Activated CD8-positive, alpha-beta T cell treated with anti-CD3 and anti-CD28 coated beads, Interleukin-2, amount 10 ng/mL, durations not matched to agents 7 days and 5 days (primary cell): ENCODE data around the gene AKAP3. TPM values are rescaled to one million over a fixed set of nuclear protein-coding genes. Genes with fewer than 3 reads are reported as not detected.

ENCODE experiments used
- ATAC-seq: fragments of 150-1000 bp; cut with Tn5 transposase; one replicate; pipeline ENCODE4 v1.10.0; 2021; ENCODE audit warnings: moderate library complexity
- CTCF ChIA-PET: fragments of 350-600 bp; sonication (Branson Sonifier 250); formaldehyde crosslinking; loops from one replicate; lab custom pipeline; 2021; ENCODE audit warnings: antibody characterized with exemption; lab: Charles Lee
- POLR2A ChIA-PET: fragments of 350-600 bp; sonication (Branson Sonifier 250); formaldehyde crosslinking; loops from one replicate; lab custom pipeline; 2021; ENCODE audit warnings: antibody characterized with exemption; lab: Charles Lee
- DNase-seq: peaks from one replicate; pipeline ENCODE4 v3.0.0-alpha.2; 2020
- H3K27ac Mint-ChIP-seq: one replicate; pipeline ENCODE4 v1.8.0; 2021; ENCODE audit warnings: mild to moderate bottlenecking, mixed read lengths
- H3K27me3 Mint-ChIP-seq: one replicate; pipeline ENCODE4 v1.8.0; 2021; ENCODE audit warnings: low read depth, mixed read lengths
- H3K36me3 Mint-ChIP-seq: one replicate; pipeline ENCODE4 v1.8.0; 2021; ENCODE audit warnings: low read depth, mixed read lengths
- H3K4me1 Mint-ChIP-seq: one replicate; pipeline ENCODE4 v1.8.0; 2021; ENCODE audit warnings: low read depth, mixed read lengths
- H3K4me3 Mint-ChIP-seq: one replicate; pipeline ENCODE4 v1.8.0; 2021; ENCODE audit warnings: mild to moderate bottlenecking, mixed read lengths
- H3K9me3 Mint-ChIP-seq: one replicate; pipeline ENCODE4 v1.8.0; 2022; ENCODE audit warnings: mixed read lengths; ENCODE audit not compliant: insufficient read depth
- total RNA-seq, 2 experiments: library from RNA; stranded (reverse); gene quantifications; one replicate each; pipeline ENCODE4 v1.2.3, GENCODE V29; 2021

AKAP3 gene
- 1 to 10 TPM; 2.6 to 2.8 TPM for total RNA-seq

- Mint-ChIP-seq H3K27me3 (no peaks in the 10 kb centered on the region), H3K4me1 (peaks cover 43% of the 10 kb centered on the region), H3K9me3 (no peaks in the 10 kb centered on the region), H3K36me3 (peaks cover 2% of the 10 kb centered on the region), H3K27ac (peak within 1 kb of the TSS; percentile 97), H3K4me3 (peak within 1 kb of the TSS; percentile 98)
- ATAC-seq (peak; percentile 98), DNase-seq (peak; percentile 89)
- ChIA-PET CTCF (interaction anchor here (0.6 to 2.3 kb wide), 15 partner anchors 9 to 1630 kb away, joined by 3 to 15 read pairs (median 3); no protein-coding TSS in a partner anchor), POLR2A (interaction anchor here (0.5 to 1.5 kb wide), 12 partner anchors 9 to 896 kb away, joined by 3 to 7 read pairs (median 3); partner anchors contain the start of gene CRACR2A)
Measured at GRCh38 chr12:4648501-4649357, at the start of gene AKAP3, which contains the start of gene NDUFA9. AKAP3 (minus strand) TSS chr12:4649051; CDS start chr12:4638196, 10,855 bp downstream. NDUFA9 (plus strand) TSS chr12:4649114; CDS start chr12:4649127, 13 bp downstream.

DNA sequence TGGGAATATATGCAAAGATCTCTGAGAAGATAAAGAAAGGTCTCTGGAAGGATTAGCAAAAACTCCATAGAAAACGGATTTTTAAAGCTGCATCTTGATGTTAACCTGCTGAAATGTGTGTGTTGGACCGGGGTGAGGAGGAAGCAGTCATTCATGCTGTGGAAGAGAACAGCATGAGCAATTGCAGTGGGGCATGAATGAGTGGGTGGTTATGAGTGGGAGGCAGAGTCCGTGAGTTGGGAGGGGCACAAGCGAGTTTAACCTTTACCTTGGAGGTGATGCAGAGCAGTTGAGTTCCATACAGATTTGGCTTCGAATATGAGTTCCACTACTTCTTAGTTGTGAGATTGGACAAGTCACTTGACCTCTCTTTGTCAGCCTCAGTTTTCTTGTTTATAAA lies 41.9 kb upstream of the AKAP3 start:
- Mint-ChIP-seq H3K4me1 (no peaks in the 10 kb centered on the region), H3K27ac (no peak overlapping the region)
- no peak for ATAC-seq

GRCh38 chr12:4685317-4685716 lies 36.5 kb upstream of the AKAP3 start:
- H3K4me1 Mint-ChIP-seq, result no peaks in the 10 kb centered on the region
- CTCF ChIA-PET, result no interaction called here
- POLR2A ChIA-PET, result no interaction called here

More for the DNA sequence above, 41.9 kb upstream of the AKAP3 start:
- Mint-ChIP-seq H3K9me3 (no peaks in the 10 kb centered on the region), H3K27me3 (no peaks in the 10 kb centered on the region), H3K36me3 (peaks cover 41% of the 10 kb centered on the region), H3K4me3 (no peak overlapping the region)
- no peak for DNase-seq
- ChIA-PET CTCF (no interaction called here), POLR2A (no interaction called here)

DNA sequence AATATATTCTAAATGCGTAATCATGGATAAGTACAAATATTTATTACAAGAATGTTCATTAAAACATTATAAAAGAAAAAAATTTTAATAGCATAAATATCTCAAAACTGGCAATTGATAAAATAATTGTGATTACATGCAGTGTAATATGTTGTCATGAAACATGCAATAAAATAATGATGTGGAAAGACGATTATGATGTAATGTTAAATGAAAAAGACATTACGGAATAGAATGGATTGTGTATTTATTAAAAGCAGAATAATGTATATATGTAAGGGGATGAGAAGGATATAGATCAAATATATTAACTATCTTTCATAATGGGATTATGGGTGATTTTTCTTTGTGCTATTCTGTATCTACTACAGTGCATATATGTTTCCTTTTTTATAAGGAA lies 32.9 kb upstream of the AKAP3 start:
- ATAC-seq (no peak), DNase-seq (no peak)
- no peak overlapping the region for H3K4me3 Mint-ChIP-seq
- H3K4me1 Mint-ChIP-seq, result no peaks in the 10 kb centered on the region
- no peaks in the 10 kb centered on the region for H3K27me3 Mint-ChIP-seq
- CTCF ChIA-PET, result no interaction called here
- peaks cover 42% of the 10 kb centered on the region for H3K36me3 Mint-ChIP-seq
- no peak overlapping the region for H3K27ac Mint-ChIP-seq
- POLR2A ChIA-PET, result interaction anchor here (0.5 kb wide), 1 partner anchor 141 kb away, joined by 3 read pairs; no protein-coding TSS in a partner anchor
- no peaks in the 10 kb centered on the region for H3K9me3 Mint-ChIP-seq

More at GRCh38 chr12:4685317-4685716, 36.5 kb upstream of the AKAP3 start:
- H3K36me3 Mint-ChIP-seq, result peaks cover 51% of the 10 kb centered on the region
- DNase-seq, result no peak
- no peak overlapping the region for H3K27ac Mint-ChIP-seq
- H3K27me3 Mint-ChIP-seq, result no peaks in the 10 kb centered on the region
- no peak for ATAC-seq
- H3K9me3 Mint-ChIP-seq, result no peaks in the 10 kb centered on the region
- H3K4me3 Mint-ChIP-seq, result no peak overlapping the region

DNA sequence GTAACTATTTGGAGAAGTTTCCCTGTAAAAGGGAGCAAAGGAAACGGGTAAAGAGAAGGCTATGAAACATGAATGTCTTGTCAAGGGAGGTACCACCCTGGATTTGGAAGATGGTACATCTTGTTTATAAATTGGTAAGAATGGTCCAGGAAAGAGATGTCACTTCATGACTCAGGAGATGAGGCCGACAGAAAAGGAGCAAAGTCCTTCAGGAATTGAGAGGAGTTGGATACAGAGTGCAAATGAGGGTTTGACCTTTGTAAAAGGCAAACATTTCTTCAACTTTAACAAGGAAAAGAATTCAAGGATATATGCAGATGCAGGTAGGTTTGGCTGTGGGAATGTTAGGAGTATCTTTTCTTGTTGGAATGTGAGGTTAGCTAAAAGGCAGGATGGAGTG lies 30.9 kb upstream of the AKAP3 start:
- Mint-ChIP-seq H3K4me3 (no peak overlapping the region), H3K36me3 (peaks cover 21% of the 10 kb centered on the region), H3K4me1 (no peaks in the 10 kb centered on the region), H3K27ac (no peak overlapping the region), H3K27me3 (no peaks in the 10 kb centered on the region), H3K9me3 (no peaks in the 10 kb centered on the region)
- POLR2A ChIA-PET, result no interaction called here
- CTCF ChIA-PET, result interaction anchor here (1.0 kb wide), 1 partner anchor 78 kb away, joined by 3 read pairs; no protein-coding TSS in a partner anchor
- no peak for DNase-seq
- no peak for ATAC-seq

- no peak overlapping the region for H3K27ac Mint-ChIP-seq
- H3K4me3 Mint-ChIP-seq, result no peak overlapping the region
- no peak for ATAC-seq
- POLR2A ChIA-PET, result no interaction called here
- DNase-seq, result no peak
- CTCF ChIA-PET, result no interaction called here
- H3K9me3 Mint-ChIP-seq, result no peaks in the 10 kb centered on the region
- H3K4me1 Mint-ChIP-seq, result no peaks in the 10 kb centered on the region
- no peaks in the 10 kb centered on the region for H3K27me3 Mint-ChIP-seq
- H3K36me3 Mint-ChIP-seq, result peaks cover 59% of the 10 kb centered on the region
Measured at GRCh38 chr12:4665236-4665635, 16.4 kb upstream of the AKAP3 start.

DNA sequence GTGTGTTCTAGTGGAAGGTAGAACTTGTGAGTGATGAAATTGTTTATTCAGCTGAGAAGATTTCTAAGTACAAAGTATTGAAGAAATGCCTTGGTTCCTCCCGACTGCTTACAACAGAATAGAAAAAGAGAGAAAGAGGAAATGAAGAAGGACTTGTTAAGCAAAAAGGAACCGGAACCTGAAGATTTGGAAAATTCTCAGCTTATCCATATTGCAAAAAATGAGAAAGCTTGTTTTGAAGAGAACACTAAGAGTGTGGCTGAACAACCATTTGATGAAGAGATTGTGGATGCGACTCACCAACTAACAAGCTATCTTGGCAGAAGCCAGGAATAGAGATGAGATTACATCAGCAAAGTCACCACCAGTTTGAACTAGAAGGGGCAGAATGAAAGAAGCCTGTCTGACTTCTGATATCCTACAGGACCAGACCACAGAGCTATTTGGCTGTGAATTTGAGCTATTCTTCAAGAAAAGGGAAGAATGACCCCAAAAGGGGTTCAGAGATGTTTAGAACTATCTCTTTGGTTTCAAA lies 15.2 kb upstream of the AKAP3 start:
- no peaks in the 10 kb centered on the region for H3K9me3 Mint-ChIP-seq
- H3K4me1 Mint-ChIP-seq, result no peaks in the 10 kb centered on the region
- peaks cover 52% of the 10 kb centered on the region for H3K36me3 Mint-ChIP-seq
- CTCF ChIA-PET, result no interaction called here
- DNase-seq (no peak), ATAC-seq (no peak)
- no peaks in the 10 kb centered on the region for H3K27me3 Mint-ChIP-seq
- H3K27ac Mint-ChIP-seq, result no peak overlapping the region
- no peak overlapping the region for H3K4me3 Mint-ChIP-seq
- POLR2A ChIA-PET, result no interaction called here

GRCh38 chr12:4653691-4654090 lies 4.8 kb upstream of the AKAP3 start:
- Mint-ChIP-seq H3K27me3 (no peaks in the 10 kb centered on the region), H3K4me1 (peaks cover 35% of the 10 kb centered on the region), H3K36me3 (peaks cover 21% of the 10 kb centered on the region), H3K27ac (no peak overlapping the region), H3K9me3 (no peaks in the 10 kb centered on the region), H3K4me3 (no peak overlapping the region)
- ChIA-PET CTCF (no interaction called here), POLR2A (no interaction called here)
- DNase-seq (no peak), ATAC-seq (no peak)

- ATAC-seq, result no peak
- no peak overlapping the region for H3K4me3 Mint-ChIP-seq
- peaks cover 35% of the 10 kb centered on the region for H3K4me1 Mint-ChIP-seq
- CTCF ChIA-PET, result no interaction called here
- no peak for DNase-seq
- no peaks in the 10 kb centered on the region for H3K9me3 Mint-ChIP-seq
- H3K27ac Mint-ChIP-seq, result no peak overlapping the region
- POLR2A ChIA-PET, result no interaction called here
- H3K36me3 Mint-ChIP-seq, result peaks cover 21% of the 10 kb centered on the region
- no peaks in the 10 kb centered on the region for H3K27me3 Mint-ChIP-seq
Measured at GRCh38 chr12:4653257-4653656, 4.4 kb upstream of the AKAP3 start.

DNA sequence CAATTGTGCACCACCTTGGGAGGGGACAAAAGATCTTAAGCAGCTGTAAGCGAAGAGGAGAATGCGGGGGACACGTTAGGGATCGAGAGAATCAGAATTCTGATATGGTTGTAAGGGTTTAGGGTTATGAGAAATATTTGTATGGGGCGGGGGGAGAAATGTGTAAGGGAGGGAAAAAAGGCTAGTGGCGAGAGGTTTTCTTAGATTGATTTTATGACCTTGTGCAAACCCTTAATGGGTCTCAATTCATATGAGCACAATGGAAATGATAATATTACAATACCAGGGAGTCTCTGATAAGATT lies 459 bp upstream of the AKAP3 start:
- Mint-ChIP-seq H3K27ac (peak overlapping the region; percentile 97), H3K4me3 (peak overlapping the region; percentile 98), H3K27me3 (no peaks in the 10 kb centered on the region), H3K9me3 (no peaks in the 10 kb centered on the region), H3K4me1 (peaks cover 43% of the 10 kb centered on the region), H3K36me3 (peaks cover 2% of the 10 kb centered on the region)
- POLR2A ChIA-PET, result interaction anchor here (1.0 to 1.5 kb wide), 6 partner anchors 8 to 896 kb away, joined by 3 to 7 read pairs (median 4); partner anchors contain the start of gene CRACR2A
- CTCF ChIA-PET, result interaction anchor here (0.9 to 2.3 kb wide), 12 partner anchors 9 to 1630 kb away, joined by 3 to 15 read pairs (median 4); a partner anchor contains a TSS
- no peak for DNase-seq
- ATAC-seq, result no peak

DNA sequence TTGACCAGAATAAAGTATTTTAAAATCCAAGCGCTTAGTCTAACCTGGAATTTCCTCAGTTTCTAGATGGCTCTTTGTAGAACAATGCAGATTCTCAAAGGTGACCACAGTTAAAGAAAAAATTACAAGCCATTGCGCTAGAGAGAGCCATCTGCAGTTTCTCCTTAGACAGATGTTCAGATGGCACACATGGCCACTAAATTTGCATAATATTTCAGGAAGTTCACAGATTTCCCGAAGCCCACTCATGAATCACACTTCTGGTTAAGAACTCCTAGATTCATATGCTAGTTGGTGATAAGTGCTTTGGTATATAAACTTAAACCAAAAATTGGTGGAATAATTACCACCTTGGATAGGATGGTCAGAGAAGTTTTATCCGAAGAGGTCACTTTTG lies 749 bp downstream of the AKAP3 start:
- ATAC-seq, result no peak
- POLR2A ChIA-PET, result interaction anchor here (0.5 to 1.5 kb wide), 4 partner anchors 11 to 250 kb away, joined by 3 to 7 read pairs (median 3); no protein-coding TSS in a partner anchor
- H3K9me3 Mint-ChIP-seq, result no peaks in the 10 kb centered on the region

GRCh38 chr12:4645023-4645422 lies 3.8 kb downstream of the AKAP3 start:
- POLR2A ChIA-PET, result no interaction called here
- ATAC-seq (no peak), DNase-seq (no peak)
- Mint-ChIP-seq H3K4me3 (no peak overlapping the region), H3K27ac (no peak overlapping the region), H3K9me3 (no peaks in the 10 kb centered on the region), H3K36me3 (peaks cover 2% of the 10 kb centered on the region), H3K27me3 (no peaks in the 10 kb centered on the region), H3K4me1 (peaks cover 17% of the 10 kb centered on the region)
- CTCF ChIA-PET, result interaction anchor here (0.8 kb wide), 1 partner anchor 13 kb away, joined by 3 read pairs; no protein-coding TSS in a partner anchor

More for the DNA sequence above, 749 bp downstream of the AKAP3 start:
- no peaks in the 10 kb centered on the region for H3K27me3 Mint-ChIP-seq
- no peak for DNase-seq
- H3K4me3 Mint-ChIP-seq, result peak overlapping the region; percentile 98
- peaks cover 2% of the 10 kb centered on the region for H3K36me3 Mint-ChIP-seq
- peak overlapping the region; percentile 97 for H3K27ac Mint-ChIP-seq
- CTCF ChIA-PET, result interaction anchor here (0.9 to 2.3 kb wide), 7 partner anchors 8 to 1340 kb away, joined by 3 to 15 read pairs (median 3); no protein-coding TSS in a partner anchor
- peaks cover 41% of the 10 kb centered on the region for H3K4me1 Mint-ChIP-seq
